ENCODE results near the gene LRCH1. TPM values are rescaled to one million over a fixed set of nuclear protein-coding genes. Genes with fewer than 3 reads are reported as not detected.

LRCH1 gene
- total and polyA plus RNA-seq, 10 of the 15 experiments (the other 5 are each of a cell fraction or from before 2014, with no cell fraction given), result 5.3 to 48.9 (median 14.4) TPM

DNA sequence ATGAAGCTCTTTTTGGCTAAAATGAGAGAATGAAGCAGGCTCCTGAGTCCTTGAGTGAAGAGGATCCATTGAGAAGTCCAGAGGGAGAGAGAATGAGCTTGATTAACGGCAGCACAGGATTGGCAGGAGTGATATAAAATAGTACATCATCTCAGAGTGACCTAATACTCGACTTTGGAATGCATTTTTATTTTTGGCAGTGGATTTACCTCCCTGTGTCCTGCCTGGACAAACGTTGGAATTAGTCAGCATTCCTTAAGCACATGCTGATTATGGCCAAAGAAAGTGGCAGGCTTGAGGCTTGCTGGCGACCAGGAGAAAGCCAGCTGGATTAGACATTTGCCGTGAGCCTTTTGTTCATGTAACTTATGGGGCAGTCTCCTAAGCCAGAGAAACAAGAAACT lies 22.9 kb downstream of the LRCH1 start:
- WGBS (ENCODE audit: insufficient coverage, insufficient replicate concordance, low lambda C conversion rate, missing lambda C conversion rate), result 32% methylated on average over 5 of the region's 5 CpGs
- Histone ChIP-seq H3K27ac (ENCODE audit: control insufficient read depth, insufficient read depth) (peak overlapping the region; percentile 57), H3K79me2 (ENCODE audit: control insufficient read depth, insufficient read depth, low read length) (peaks cover 97% of the 10 kb centered on the region), H3K4me2 (ENCODE audit: control insufficient read depth, insufficient read depth) (no peak overlapping the region), H3K36me3 (ENCODE audit: control insufficient read depth in 2 of 2, insufficient read depth in 2 of 2, low read length in 1 of 2) (peaks cover 0 to 5% of the 10 kb centered on the region in 2 experiments; a peak in 1 of 4 replicates), H3K27me3 (replicated peaks in 1 of 2; ENCODE audit: control insufficient read depth in 2 of 2, insufficient read depth in 2 of 2, low read length in 1 of 2) (no peaks in the 10 kb centered on the region), H3K4me1 (ENCODE audit: control insufficient read depth, insufficient read depth, low read length) (peaks cover 85% of the 10 kb centered on the region), H3K9ac (ENCODE audit: control insufficient read depth, insufficient read depth, low read length) (0 out of 2 replicates have a peak overlapping the region, but pooled peaks have one; percentile 3), H3K4me3 (peak overlapping the region; percentile 11; the same call in 1 of the 2 replicates), H3K9me3 (replicated peaks; ENCODE audit: control insufficient read depth, insufficient read depth, low read length) (no peaks in the 10 kb centered on the region), H4K20me1 (ENCODE audit: control insufficient read depth, insufficient read depth) (0 out of 2 replicates have a peak, but pooled peaks cover 3% of the 10 kb centered on the region), H2AFZ (ENCODE audit: control insufficient read depth, low read depth, low read length) (no peak overlapping the region)
- FAIRE-seq, result no peak
- TSS peak; percentile 29 for BruUV-seq (replicated peaks)
- RAD21 ChIA-PET (ENCODE audit: unreplicated experiment), result interaction anchor here (0.7 to 7.8 kb wide), 15 partner anchors 9 to 90 kb away, joined by 3 to 73 read pairs (median 6); partner anchors contain the start of gene LRCH1
- CTCF ChIA-PET, result interaction anchor here (0.5 to 1.8 kb wide), 12 partner anchors 8 to 93 kb away, joined by 3 to 9 read pairs (median 3); no protein-coding TSS in a partner anchor
- SMC1A ChIA-PET (ENCODE audit: uncharacterized antibody, unreplicated experiment), result interaction anchor here (0.7 to 30.5 kb wide), 19 partner anchors 8 to 113 kb away, joined by 3 to 367 read pairs (median 4); no protein-coding TSS in a partner anchor
- intact Hi-C loops (cut with micrococcal nuclease; ENCODE audit: unreplicated experiment) (loop anchor here (10.0 kb wide), 1 partner anchor 401 kb away; no protein-coding TSS in a partner anchor), in situ Hi-C loops (cut with MboI) (no loop called here)
- no peak for ATAC-seq
- TF ChIP-seq MYC (IDR thresholded peaks at IDR 0.05; ENCODE audit: insufficient read depth, insufficient read length, insufficient replicate concordance, low read length, severe bottlenecking), result no peak
- TF ChIP-seq NR2C1 (IDR thresholded peaks at IDR 0.05), result no peak
- no peak for TF ChIP-seq ESRRA (IDR thresholded peaks at IDR 0.05; ENCODE audit: low read length)
- TF ChIP-seq, protein P1, sequence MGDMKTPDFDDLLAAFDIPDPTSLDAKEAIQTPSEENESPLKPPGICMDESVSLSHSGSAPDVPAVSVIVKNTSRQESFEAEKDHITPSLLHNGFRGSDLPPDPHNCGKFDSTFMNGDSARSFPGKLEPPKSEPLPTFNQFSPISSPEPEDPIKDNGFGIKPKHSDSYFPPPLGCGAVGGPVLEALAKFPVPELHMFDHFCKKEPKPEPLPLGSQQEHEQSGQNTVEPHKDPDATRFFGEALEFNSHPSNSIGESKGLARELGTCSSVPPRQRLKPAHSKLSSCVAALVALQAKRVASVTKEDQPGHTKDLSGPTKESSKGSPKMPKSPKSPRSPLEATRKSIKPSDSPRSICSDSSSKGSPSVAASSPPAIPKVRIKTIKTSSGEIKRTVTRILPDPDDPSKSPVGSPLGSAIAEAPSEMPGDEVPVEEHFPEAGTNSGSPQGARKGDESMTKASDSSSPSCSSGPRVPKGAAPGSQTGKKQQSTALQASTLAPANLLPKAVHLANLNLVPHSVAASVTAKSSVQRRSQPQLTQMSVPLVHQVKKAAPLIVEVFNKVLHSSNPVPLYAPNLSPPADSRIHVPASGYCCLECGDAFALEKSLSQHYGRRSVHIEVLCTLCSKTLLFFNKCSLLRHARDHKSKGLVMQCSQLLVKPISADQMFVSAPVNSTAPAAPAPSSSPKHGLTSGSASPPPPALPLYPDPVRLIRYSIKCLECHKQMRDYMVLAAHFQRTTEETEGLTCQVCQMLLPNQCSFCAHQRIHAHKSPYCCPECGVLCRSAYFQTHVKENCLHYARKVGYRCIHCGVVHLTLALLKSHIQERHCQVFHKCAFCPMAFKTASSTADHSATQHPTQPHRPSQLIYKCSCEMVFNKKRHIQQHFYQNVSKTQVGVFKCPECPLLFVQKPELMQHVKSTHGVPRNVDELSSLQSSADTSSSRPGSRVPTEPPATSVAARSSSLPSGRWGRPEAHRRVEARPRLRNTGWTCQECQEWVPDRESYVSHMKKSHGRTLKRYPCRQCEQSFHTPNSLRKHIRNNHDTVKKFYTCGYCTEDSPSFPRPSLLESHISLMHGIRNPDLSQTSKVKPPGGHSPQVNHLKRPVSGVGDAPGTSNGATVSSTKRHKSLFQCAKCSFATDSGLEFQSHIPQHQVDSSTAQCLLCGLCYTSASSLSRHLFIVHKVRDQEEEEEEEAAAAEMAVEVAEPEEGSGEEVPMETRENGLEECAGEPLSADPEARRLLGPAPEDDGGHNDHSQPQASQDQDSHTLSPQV (IDR thresholded peaks at IDR 0.05), result no peak
- no peak for TF ChIP-seq NFYB (IDR thresholded peaks at IDR 0.05; ENCODE audit: insufficient read depth, low read depth, low read length)
- no peak for TF ChIP-seq MXI1 (IDR thresholded peaks at IDR 0.05; ENCODE audit: low read depth, low read length)
- no peak for TF ChIP-seq ZBED1 (IDR thresholded peaks at IDR 0.05; ENCODE audit: borderline replicate concordance)
- TF ChIP-seq, protein P2, sequence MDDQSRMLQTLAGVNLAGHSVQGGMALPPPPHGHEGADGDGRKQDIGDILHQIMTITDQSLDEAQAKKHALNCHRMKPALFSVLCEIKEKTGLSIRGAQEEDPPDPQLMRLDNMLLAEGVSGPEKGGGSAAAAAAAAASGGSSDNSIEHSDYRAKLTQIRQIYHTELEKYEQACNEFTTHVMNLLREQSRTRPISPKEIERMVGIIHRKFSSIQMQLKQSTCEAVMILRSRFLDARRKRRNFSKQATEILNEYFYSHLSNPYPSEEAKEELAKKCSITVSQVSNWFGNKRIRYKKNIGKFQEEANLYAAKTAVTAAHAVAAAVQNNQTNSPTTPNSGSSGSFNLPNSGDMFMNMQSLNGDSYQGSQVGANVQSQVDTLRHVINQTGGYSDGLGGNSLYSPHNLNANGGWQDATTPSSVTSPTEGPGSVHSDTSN (IDR thresholded peaks at IDR 0.05; ENCODE audit: insufficient replicate concordance, low read depth, low read length), result no peak
- TF ChIP-seq SIX5 (IDR thresholded peaks at IDR 0.05; ENCODE audit: low read depth, low read length, severe bottlenecking), result no peak
- no peak for TF ChIP-seq MYB (IDR thresholded peaks at IDR 0.05; ENCODE audit: borderline replicate concordance, low read depth, low read length)
- no peak for TF ChIP-seq SUPT20H (IDR thresholded peaks at IDR 0.05; ENCODE audit: borderline replicate concordance, control insufficient read depth, low read depth, low read length)
- TF ChIP-seq RELA (IDR thresholded peaks at IDR 0.05; ENCODE audit: borderline replicate concordance, partially characterized antibody), result no peak
- TF ChIP-seq POLR2AphosphoS5 (IDR thresholded peaks at IDR 0.05; ENCODE audit: low read length), result no peak
- no peak for DNase-seq (ENCODE audit: low read depth, low spot score)
- POLR2A ChIA-PET, result interaction anchor here (0.9 to 2.3 kb wide), 11 partner anchors 9 to 90 kb away, joined by 3 to 14 read pairs (median 6); partner anchors contain the start of gene LRCH1

Data from GM12878 (cell line).